HG03097 (cell line): ENCODE results near the gene PARVB.

Experiments
- ATAC-seq: cut with Tn5 transposase; IDR thresholded peaks from one replicate; pipeline ENCODE4 v1.9.1; 2021; ENCODE audit not compliant: unreplicated experiment, low FRiP score

PARVB gene

DNA sequence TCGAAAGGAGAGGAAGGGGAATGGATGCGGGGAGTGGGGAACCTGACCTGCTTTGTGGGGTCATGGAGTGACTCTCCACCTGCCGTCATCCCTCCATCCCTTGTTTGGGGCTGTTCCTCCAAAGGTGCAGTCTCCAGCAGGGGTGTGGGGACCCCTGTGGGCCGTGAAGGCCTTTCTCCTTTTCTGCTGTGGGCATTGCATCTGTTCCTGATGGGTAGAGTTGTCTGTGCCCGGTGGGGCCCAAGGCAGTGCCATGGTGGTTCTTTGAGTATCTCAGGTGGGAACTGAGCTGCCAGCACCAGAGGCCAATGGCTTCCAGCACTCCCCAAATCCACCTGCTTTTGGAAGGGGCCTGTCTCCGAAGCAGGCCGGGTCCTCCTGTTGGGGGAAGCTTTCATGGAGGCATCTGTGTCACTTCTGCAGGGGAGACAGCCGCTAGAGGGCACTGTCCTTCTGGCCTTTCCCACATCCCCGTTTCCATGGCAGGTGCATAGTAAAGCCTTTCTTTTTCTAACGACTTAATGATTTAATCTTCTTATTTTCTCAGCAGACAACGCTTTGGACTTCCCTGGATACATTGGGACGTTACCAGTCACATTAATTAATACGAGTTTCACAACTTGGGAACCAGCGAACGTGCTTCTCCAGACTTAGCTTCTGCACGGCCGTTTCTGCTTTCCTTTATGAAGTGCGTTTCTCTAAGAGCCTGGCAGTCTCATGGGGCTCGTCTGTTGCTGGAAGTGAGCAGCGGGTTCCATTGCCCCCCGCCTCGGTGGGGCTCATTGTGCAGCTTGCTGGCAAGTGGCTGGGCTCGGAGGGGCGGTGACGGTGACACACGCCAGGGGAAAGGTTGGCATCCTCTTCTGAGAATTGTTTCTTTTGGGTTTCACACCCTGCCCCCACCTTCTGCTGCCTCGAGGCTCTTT is 57.1 kb downstream of the PARVB start:
- no peak for ATAC-seq

- ATAC-seq = no peak
These were observed 58.7 kb downstream of the PARVB start for GRCh38 chr22:44082801-44083200.

DNA sequence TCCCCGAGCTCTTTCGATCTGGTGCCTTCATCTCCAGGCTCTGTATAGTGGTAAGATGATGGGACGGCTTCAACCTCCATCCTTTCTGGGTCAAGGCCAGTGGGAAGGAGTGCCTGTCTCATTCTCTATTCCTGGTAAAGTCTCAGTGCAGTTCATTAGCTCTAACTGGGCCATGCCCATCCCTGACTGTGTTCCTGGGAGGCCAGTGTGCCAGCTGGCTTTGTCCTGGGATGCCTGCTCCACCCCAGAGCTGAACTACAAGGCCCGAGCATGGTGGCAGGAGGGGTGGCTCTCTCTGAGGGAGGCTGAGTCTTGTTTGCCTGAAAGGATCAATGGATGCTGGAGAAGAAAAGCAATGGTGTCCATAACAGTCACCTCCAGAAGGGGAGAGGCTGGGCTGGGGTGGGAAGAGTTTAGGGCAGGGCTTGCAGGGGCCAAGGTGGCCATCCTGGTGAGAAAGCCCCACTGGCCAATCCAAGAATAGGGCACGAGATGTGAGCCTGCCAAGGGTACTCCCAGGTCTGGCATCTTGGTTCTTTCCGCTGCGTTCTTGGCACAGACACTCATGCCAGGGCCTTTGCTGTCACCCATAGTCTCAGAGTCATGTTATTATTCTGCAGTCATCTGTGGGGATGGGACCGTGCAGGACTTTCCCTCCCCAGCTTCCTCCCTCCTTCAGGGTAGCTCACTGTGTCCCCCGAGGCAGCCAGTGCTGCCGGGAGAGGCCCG is 60.1 kb downstream of the PARVB start:
- no peak for ATAC-seq

- no peak for ATAC-seq
These were observed 61.7 kb downstream of the PARVB start for GRCh38 chr22:44085743-44086270.

- ATAC-seq = no peak
These were observed 62.4 kb downstream of the PARVB start for GRCh38 chr22:44086271-44087088.

GRCh38 chr22:44087089-44087430 is 63.0 kb downstream of the PARVB start:
- ATAC-seq = no peak

DNA sequence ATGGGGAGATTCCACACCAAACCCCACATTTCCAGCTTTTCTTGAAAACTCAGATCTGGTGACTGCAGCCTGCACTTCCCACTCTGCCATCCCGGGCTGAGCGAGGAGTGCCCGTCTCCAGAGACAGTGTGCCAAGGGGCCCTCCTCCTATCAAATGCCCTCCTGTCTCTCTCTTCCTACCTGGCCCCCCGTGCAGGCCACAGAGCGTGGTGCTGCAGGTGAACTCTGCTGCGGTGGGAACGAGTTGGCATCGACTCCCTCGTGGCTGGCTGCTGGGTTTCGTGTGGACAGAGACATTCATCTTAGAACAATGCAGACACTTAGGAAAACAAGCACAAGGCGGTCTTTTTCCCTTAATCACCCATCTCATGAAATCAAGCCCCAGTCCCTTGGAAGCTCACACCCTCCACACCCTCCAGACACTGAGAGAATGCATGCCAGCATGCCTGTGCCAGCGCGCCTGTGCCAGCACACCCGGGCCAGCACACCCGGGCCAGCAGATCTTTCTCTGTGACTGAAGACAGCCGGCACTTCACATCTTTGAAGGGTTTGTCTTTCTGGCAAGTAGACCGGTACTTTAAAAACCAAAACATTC is 65.0 kb downstream of the PARVB start:
- ATAC-seq = no peak

DNA sequence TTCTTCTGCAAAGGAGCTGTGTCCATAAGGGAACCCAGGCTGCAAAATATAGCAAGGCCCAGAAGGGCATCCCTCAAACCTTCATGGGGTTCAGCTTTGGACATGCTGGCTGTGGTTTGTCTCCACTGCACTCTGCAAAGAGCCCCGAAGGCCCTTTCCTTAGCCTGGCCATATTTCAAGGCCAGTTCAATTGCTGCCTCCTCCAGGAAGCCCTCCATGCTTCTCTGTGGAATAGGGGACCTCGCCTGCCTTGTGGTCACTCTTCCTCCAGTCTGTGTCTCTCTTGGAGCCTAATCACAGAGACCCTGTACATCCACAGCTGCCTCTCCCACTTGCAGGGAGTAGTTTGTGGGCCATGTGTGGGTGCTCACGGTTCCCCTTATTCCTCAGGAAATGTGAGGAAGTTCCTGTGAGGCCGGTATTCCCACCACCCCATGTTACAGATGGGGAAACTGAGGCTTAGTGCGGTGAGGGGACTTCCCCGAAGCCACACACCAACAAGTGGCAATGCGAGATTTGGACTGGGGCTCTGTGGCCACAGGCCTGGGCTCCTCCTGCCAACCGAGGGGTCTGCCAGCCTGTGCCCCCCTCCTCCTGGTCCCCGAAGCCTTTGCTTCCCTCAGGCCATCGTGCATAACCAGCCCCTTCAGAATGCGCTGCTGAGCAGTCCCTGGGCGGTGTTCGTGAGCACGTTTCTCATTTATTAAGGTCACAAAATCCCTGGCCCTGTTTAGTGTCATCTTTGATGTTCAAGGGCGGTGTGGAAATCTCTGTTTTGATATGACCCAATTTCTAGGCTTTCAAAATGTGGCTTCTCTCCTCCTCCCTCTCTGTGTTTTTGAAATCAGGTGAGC is 65.8 kb downstream of the PARVB start:
- ATAC-seq = no peak

GRCh38 chr22:44090571-44090905 is 66.4 kb downstream of the PARVB start:
- no peak for ATAC-seq

DNA sequence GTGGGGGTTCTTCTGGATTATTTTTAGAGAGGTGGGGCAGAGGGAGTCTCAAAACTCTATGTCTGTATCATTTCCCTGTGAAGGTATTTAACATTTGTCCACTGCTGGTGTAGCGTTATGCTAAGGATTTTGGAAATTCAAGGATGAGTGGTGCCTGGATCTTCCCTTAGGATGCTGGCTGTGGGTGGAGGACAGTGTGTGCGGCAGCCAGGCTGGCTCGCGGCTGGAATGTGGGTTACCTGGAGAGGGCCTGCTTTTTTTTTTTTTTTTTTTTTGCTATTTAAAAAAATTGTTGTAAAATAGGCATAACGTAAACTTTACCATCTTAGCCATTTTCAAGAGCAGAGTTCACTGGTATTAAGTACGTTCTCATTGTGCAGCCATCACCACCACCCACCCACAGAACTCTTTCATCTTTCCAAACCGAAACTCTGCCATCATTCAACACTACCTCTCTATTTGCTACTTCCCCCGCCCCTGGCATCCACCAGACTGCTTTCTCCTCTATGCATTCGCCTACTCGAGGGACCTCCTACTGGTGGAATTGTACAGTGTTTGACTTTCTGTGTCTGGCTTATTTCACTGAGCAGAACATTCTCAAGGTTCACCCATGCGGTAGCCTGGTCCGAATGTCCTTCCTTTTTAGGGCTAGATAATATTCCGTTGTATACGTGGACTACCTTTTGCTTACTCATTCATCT is 67.1 kb downstream of the PARVB start:
- ATAC-seq = no peak

DNA sequence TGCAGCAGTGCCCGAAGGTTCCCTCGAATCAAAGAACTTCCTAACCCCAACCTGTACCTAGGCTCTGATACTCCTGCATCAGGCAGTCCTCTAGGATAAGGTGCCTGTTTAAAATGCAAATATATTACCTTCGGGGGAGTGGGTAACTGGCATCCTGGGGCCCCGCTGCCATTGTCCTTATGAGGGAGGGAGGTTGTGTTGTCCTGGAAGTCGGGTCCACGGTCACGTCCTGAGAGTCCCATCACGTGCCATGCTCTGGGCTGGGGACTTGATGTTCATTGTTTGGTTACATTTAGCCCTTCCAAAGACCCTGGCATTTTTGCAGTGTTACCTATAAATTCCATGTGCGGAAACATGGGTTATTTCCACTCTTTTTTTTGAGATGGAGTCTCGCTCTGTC is 67.6 kb downstream of the PARVB start:
- no peak for ATAC-seq

- ATAC-seq = no peak
These were observed 68.6 kb downstream of the PARVB start for GRCh38 chr22:44092636-44093220.

DNA sequence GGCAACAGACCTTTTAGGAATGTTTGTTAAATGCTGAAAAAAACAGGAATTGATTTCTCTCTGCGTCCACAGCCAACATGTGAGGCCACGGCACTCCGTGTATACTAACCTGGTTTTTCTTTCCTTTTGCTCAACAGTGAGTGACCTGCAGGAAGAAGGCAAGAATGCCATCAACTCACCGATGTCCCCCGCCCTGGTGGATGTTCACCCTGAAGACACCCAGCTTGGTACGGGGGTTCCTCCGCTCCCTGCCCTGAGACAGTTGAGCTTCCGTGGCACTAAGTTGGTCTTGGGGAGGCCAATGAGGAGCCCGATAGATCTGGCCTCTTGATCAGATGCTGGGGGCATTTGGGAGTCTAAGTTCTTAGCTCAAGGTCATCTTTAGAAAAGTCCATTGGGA is 69.7 kb downstream of the PARVB start:
- ATAC-seq = no peak

DNA sequence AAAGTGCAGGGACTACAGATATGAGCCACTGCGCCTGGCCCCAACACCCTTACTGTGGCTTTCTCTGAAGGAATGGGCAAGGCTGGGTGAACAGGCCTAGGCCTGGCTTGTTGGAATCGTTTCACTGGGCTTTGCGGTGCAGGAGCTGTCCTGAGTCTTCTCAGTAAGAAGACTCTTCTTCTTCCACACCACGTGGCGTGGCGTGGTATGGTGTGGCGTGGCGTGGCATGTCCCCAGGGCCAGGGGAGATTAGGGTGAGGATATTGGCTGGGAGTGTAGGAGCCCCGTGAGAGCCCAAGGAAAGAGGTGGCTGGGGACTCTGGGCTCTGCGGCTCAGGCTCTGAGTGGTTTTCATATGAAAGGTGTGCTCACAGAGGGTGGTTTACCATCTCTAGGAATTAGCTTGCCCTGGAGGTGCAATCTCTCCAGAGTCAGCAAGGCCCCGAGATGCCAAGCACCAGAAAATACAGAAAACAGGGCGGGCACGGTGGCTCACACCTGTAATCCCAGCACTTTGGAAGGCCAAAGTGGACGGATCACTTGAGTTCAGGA is 70.7 kb downstream of the PARVB start:
- ATAC-seq = no peak

DNA sequence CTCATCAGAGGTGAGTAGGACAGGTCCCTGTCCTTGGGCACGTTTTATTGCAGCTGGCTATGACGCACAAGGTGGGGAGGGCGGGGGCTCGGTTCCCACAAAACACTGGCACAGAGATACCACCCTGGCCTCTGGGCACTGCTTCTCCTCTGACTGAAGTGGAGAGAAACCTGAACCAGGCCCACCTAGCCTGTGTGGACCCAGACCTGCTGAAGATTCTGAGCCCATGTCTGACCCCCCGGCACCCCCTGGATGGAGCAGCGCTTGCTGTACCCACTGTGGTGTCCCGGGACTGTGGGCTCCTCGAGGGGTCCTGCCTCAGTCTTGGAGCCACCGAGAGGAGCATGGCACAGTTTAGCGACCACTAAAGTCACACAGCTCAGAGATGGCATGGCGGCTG is 72.6 kb downstream of the PARVB start:
- no peak for ATAC-seq

DNA sequence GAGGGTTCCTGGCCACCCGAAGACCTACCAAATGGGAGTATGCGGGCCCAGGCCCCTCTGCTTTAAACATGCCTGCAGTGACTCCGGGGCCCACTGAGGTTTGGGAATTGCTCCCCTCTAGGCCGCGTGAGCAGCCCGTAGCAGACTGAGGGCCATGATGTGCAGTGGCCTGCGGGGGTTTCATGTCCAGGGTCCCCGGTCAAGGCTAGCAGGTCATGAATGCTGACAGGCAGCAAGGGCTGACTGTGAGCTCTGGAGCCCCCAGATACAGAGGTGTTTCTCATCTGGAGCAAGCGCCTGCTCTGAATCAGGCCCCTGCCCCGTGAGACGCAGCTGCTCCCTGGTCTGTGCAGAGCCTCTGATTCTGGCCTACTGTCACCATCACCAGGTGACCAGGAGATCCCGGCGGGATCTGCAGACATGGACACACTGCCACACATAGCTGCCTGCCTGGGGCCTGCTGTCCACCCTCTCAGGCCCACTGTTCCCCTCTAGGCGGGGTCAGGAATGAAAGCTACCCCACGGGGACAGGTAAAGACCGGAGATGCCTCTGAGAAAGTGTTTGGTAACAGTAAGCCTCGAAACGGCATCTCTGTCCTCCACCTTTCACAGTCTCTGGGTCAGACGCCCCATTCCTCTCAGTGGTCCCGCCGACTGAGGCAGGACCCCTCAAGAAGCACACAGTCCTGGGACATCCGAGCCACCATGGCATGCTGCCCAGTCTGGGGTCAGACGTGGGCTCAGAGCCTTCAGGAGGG is 73.3 kb downstream of the PARVB start:
- no peak for ATAC-seq

DNA sequence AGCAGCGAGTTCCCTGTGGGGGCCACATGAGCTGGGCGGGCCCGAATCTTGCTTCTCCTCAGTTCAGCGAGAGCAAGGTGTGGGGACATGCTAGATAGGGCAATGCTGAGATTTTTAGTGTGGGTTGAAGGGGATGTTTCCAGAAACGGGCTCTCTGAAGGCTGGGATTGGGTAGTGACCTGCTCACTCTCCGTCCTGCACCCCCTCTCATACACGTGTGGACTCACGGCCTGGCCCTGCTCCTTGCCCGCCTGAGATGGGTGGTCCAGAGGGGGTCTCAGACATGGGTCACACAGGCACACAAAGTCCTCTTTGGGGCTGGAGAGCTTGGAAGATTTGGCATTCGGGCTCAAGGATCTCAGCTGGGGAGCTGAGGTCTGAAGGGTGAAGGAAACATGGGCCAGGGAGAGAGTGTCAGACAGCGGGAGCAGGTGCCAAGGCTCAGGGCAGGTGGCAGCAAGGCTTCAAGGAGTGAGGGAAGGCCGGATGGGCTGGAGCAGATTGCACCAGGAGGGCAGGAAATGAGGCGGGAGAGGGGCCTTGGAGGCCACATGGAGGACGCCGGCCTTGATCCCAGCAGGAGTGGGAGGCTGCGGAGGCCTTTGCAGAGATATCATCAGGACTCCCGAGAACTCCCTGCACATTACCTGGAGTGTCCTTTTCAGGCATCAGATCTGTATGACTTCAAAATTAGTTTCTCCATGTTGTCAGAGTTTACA is 74.1 kb downstream of the PARVB start:
- no peak for ATAC-seq
